Natural killer cell (primary cell): Measurements from ENCODE around the gene SLC35G3. TPM values are rescaled to one million over a fixed set of nuclear protein-coding genes. Genes with fewer than 3 reads are reported as not detected.

Experiments
- ATAC-seq, 3 donors: fragments of 150-1000 bp in 2 of 3; fragments of 200-7000 bp in 1 of 3; cut with Tn5 transposase; 1 replicate in 1 of 3; 2 replicates in 2 of 3; pipeline ENCODE4 v1.10.0; 2021; ENCODE audit warnings: mild to moderate bottlenecking in 2 of 3, moderate library complexity in 2 of 3
- DNase-seq, 2 donors: peaks; one replicate each; pipeline versions ENCODE4 v3.0.0 to v3.0.0-alpha.2; 2013 to 2021; ENCODE audit warnings: mixed read lengths in 1 of 2
- H3K27ac ChIP-seq: one replicate; pipeline ENCODE4 v1.5.1; 2013; ENCODE audit warnings: mild to moderate bottlenecking, low read length
- H3K27me3 ChIP-seq: one replicate; pipeline ENCODE4 v1.6.1; 2013; ENCODE audit warnings: low read length; ENCODE audit not compliant: control insufficient read depth, insufficient read depth
- H3K36me3 ChIP-seq: one replicate; pipeline ENCODE4 v1.6.1; 2013; ENCODE audit warnings: low read length; ENCODE audit not compliant: control insufficient read depth, insufficient read depth
- H3K4me1 ChIP-seq: one replicate; pipeline ENCODE4 v1.6.1; 2013; ENCODE audit warnings: low read length; ENCODE audit not compliant: control insufficient read depth, insufficient read depth
- H3K4me3 ChIP-seq: one replicate; pipeline ENCODE4 v1.5.1; 2013; ENCODE audit warnings: low read length
- H3K9me3 ChIP-seq: one replicate; pipeline ENCODE4 v1.6.1; 2013; ENCODE audit warnings: low read length; ENCODE audit not compliant: control insufficient read depth, insufficient read depth
- H3K27ac Mint-ChIP-seq, 2 donors: one replicate each; pipeline ENCODE4 v1.8.0; 2022; ENCODE audit warnings: mild to moderate bottlenecking in 2 of 2, mixed read lengths in 2 of 2, moderate library complexity in 1 of 2
- H3K27me3 Mint-ChIP-seq, 2 donors: one replicate each; pipeline ENCODE4 v1.8.0; 2022; ENCODE audit warnings: low read depth in 2 of 2, mixed read lengths in 2 of 2
- H3K36me3 Mint-ChIP-seq: one replicate; pipeline ENCODE4 v1.8.0; 2022; ENCODE audit warnings: mixed read lengths
- H3K4me1 Mint-ChIP-seq, 2 donors: one replicate each; pipeline ENCODE4 v1.8.0; 2022; ENCODE audit warnings: mixed read lengths in 2 of 2
- H3K4me3 Mint-ChIP-seq: one replicate; pipeline ENCODE4 v1.8.0; 2022; ENCODE audit warnings: mild to moderate bottlenecking, moderate library complexity, mixed read lengths
- H3K9me3 Mint-ChIP-seq, 2 donors: one replicate each; pipeline ENCODE4 v1.8.0; 2022; ENCODE audit warnings: mixed read lengths in 2 of 2
- CTCF ChIP-seq: fragments of 200-600 bp; IDR thresholded peaks from one replicate; pipeline ENCODE4 v1.8.0; 2022; ENCODE audit warnings: antibody characterized with exemption
- WGBS: methylation state at CpG from one replicate; pipeline ENCODE4 v1.1.7; 2013; ENCODE audit warnings: missing lambda C conversion rate; ENCODE audit not compliant: insufficient coverage; 5-methylcytosine and 5-hydroxymethylcytosine counted together
- intact Hi-C: fragments of 100-400 bp; cut with micrococcal nuclease; formaldehyde crosslinking; loops from one replicate; pipeline ENCODE4 v1.14.2; 2022
- total RNA-seq, 4 donors: library from RNA; stranded (reverse); fragments of 120-200 nt in 1 of 4; gene quantifications; one replicate each; pipeline versions ENCODE4 v1.2.3 to v1.2.4, GENCODE V29; 2013 to 2022

SLC35G3 gene
- total RNA-seq, 3 donors from 2014 or later (not counting 1 experiment from before 2014, with no cell fraction given), result not detected

- Histone ChIP-seq H3K27me3 (no peaks in the 10 kb centered on the region), H3K27ac (peak overlapping the region; percentile 98), H3K4me1 (peaks cover 45% of the 10 kb centered on the region), H3K9me3 (no peaks in the 10 kb centered on the region), H3K4me3 (peak overlapping the region; percentile 78), H3K36me3 (peaks cover 6% of the 10 kb centered on the region)
- Mint-ChIP-seq H3K36me3 (no peaks in the 10 kb centered on the region), H3K27me3 (no peaks in the 10 kb centered on the region), H3K27ac (peak overlapping the region; percentile 97 to 100), H3K4me3 (peak overlapping the region; percentile 97), H3K9me3 (no peaks in the 10 kb centered on the region), H3K4me1 (peaks cover 72% of the 10 kb centered on the region in 2 donors)
- intact Hi-C loops, result loop anchor here (1.0 to 10.0 kb wide), 9 partner anchors 28 to 955 kb away; partner anchors contain the start of genes AP2B1, CCL3L1, CCL3L3 and SLFN11
- under 1% methylated on average over 43 of the region's 43 CpGs for WGBS
- TF ChIP-seq CTCF, result peak; percentile 40
- ATAC-seq, result peak; percentile 46 to 80 (median 67)
- peak; percentile 77 to 93 for DNase-seq
Observed at GRCh38 chr17:35242158-35242804, 48.1 kb upstream of the SLC35G3 start.

GRCh38 chr17:35241520-35241919, 47.3 kb upstream of the SLC35G3 start:
- H3K27me3 Mint-ChIP-seq, result no peaks in the 10 kb centered on the region
- H3K36me3 Mint-ChIP-seq, result no peaks in the 10 kb centered on the region
- peak overlapping the region; percentile 97 to 100 for H3K27ac Mint-ChIP-seq
- no peak for TF ChIP-seq CTCF
- 67% methylated on average over 19 of the region's 19 CpGs for WGBS
- peak overlapping the region; percentile 98 for H3K27ac ChIP-seq
- no peaks in the 10 kb centered on the region for H3K9me3 ChIP-seq
- peaks cover 5% of the 10 kb centered on the region for H3K36me3 ChIP-seq
- peaks cover 38% of the 10 kb centered on the region for H3K4me1 ChIP-seq
- H3K4me3 Mint-ChIP-seq, result peak overlapping the region; percentile 97
- DNase-seq, result peak; percentile 37 to 52
- intact Hi-C loops, result loop anchor here (5.0 to 10.0 kb wide), 5 partner anchors 131 to 956 kb away; partner anchors contain the start of genes CCL3L1, CCL3L3, SLFN11 and SLFN12
- H3K27me3 ChIP-seq, result no peaks in the 10 kb centered on the region
- no peaks in the 10 kb centered on the region for H3K9me3 Mint-ChIP-seq
- ATAC-seq, result no peak
- H3K4me3 ChIP-seq, result peak overlapping the region; percentile 78
- peaks cover 68 to 75% of the 10 kb centered on the region in 2 donors for H3K4me1 Mint-ChIP-seq

GRCh38 chr17:35240861-35241260, 46.7 kb upstream of the SLC35G3 start:
- Mint-ChIP-seq H3K4me1 (peaks cover 73 to 81% of the 10 kb centered on the region in 2 donors), H3K36me3 (no peaks in the 10 kb centered on the region), H3K27me3 (no peaks in the 10 kb centered on the region), H3K4me3 (peak overlapping the region; percentile 97), H3K27ac (peak overlapping the region; percentile 97 to 100), H3K9me3 (no peaks in the 10 kb centered on the region)
- ATAC-seq (no peak), DNase-seq (no peak)
- H3K9me3 ChIP-seq, result no peaks in the 10 kb centered on the region
- WGBS, result 91% methylated on average over 7 of the region's 8 CpGs
- H3K36me3 ChIP-seq, result peaks cover 5% of the 10 kb centered on the region
- H3K27ac ChIP-seq, result peak overlapping the region; percentile 98
- no peak for TF ChIP-seq CTCF
- peak overlapping the region; percentile 78 for H3K4me3 ChIP-seq
- intact Hi-C loops, result loop anchor here (5.0 to 10.0 kb wide), 5 partner anchors 131 to 956 kb away; partner anchors contain the start of genes CCL3L1, CCL3L3, SLFN11 and SLFN12
- H3K27me3 ChIP-seq, result no peaks in the 10 kb centered on the region
- H3K4me1 ChIP-seq, result peaks cover 33% of the 10 kb centered on the region
